Neural cell (in vitro differentiated cells): ENCODE data around the gene DHRS7. TPM values are rescaled to one million over a fixed set of nuclear protein-coding genes. Genes with fewer than 3 reads are reported as not detected.

ENCODE experiments used
- H2AFZ ChIP-seq: fragments of 200-600, 300-800 bp; sonication (generic), shearing (Covaris generic); 2 replicates; pipeline ENCODE4 v1.6.0; 2014; ENCODE audit warnings: low read depth, mild to moderate bottlenecking, antibody characterized with exemption, low read length, moderate library complexity
- H3F3A ChIP-seq: fragments of 200-600 bp; shearing (Covaris generic); 2 replicates; pipeline ENCODE4 v1.6.1; 2016; ENCODE audit warnings: mild to moderate bottlenecking, moderate library complexity, mixed read lengths, antibody characterized with exemption, low read length; ENCODE audit not compliant: insufficient read depth, poor library complexity, severe bottlenecking
- H3K27ac ChIP-seq: fragments of 200-600, 300-800 bp; sonication (generic), shearing (Covaris generic); 2 replicates; pipeline ENCODE4 v1.5.1; 2014; ENCODE audit warnings: mild to moderate bottlenecking, low read length, moderate library complexity
- H3K27me3 ChIP-seq: fragments of 300-800, 200-600 bp; sonication (generic), shearing (Covaris generic); 2 replicates; pipeline ENCODE4 v1.6.0; 2014; ENCODE audit warnings: mild to moderate bottlenecking, low read depth, low read length, moderate library complexity; ENCODE audit not compliant: insufficient read depth
- H3K36me3 ChIP-seq: fragments of 300-800, 200-600 bp; sonication (generic), shearing (Covaris generic); 2 replicates; pipeline ENCODE4 v1.5.1; 2014; ENCODE audit warnings: mild to moderate bottlenecking, antibody characterized with exemption, low read length, moderate library complexity; ENCODE audit not compliant: insufficient read depth
- H3K4me2 ChIP-seq: fragments of 300-800, 200-600 bp; sonication (generic), shearing (Covaris generic); 2 replicates; pipeline ENCODE4 v1.6.0; 2014; ENCODE audit warnings: mild to moderate bottlenecking, low read length
- H3K4me3 ChIP-seq: fragments of 300-800, 200-600 bp; sonication (generic), shearing (Covaris generic); 2 replicates; pipeline ENCODE4 v1.5.1; 2014; ENCODE audit warnings: mild to moderate bottlenecking, low read length, moderate library complexity
- H3K79me2 ChIP-seq: fragments of 200-600 bp; shearing (Covaris generic); replicated peaks from 2 replicates; pipeline ENCODE4 v1.6.0; 2014; ENCODE audit warnings: mild to moderate bottlenecking, low read length, moderate library complexity; ENCODE audit not compliant: insufficient read depth
- H3K9ac ChIP-seq: fragments of 300-800, 200-600 bp; sonication (generic), shearing (Covaris generic); 2 replicates; pipeline ENCODE4 v1.6.1; 2016; ENCODE audit warnings: mild to moderate bottlenecking, low read length, mixed read lengths
- H3K9me2 ChIP-seq: fragments of 200-600 bp; shearing (Covaris generic); 2 replicates; pipeline ENCODE4 v1.6.1; 2016; ENCODE audit warnings: mild to moderate bottlenecking, low read length, mixed read lengths; ENCODE audit not compliant: insufficient read depth
- H3K9me3 ChIP-seq: fragments of 200-600, 300-800 bp; sonication (generic), shearing (Covaris generic); 2 replicates; pipeline ENCODE4 v1.6.1; 2016; ENCODE audit warnings: mild to moderate bottlenecking, mixed run types, low read length, moderate library complexity, mixed read lengths
- H4K20me1 ChIP-seq: fragments of 200-600 bp; shearing (Covaris generic); 2 replicates; pipeline ENCODE4 v1.6.1; 2016; ENCODE audit warnings: mild to moderate bottlenecking, mixed run types; ENCODE audit not compliant: insufficient read depth
- EP300 ChIP-seq: fragments of 450-650 bp; conservative IDR thresholded peaks from 2 replicates; pipeline ENCODE4 v1.6.1; 2014; ENCODE audit warnings: antibody characterized with exemption, mild to moderate bottlenecking, moderate library complexity; ENCODE audit not compliant: poor library complexity, severe bottlenecking
- EZH2 ChIP-seq: fragments of 200-600, 300-800 bp; shearing (Covaris generic), sonication (generic); IDR thresholded peaks from 2 replicates; pipeline ENCODE4 v1.6.1; 2014; ENCODE audit warnings: antibody characterized with exemption, low read length, borderline replicate concordance, mild to moderate bottlenecking; ENCODE audit not compliant: insufficient read depth, poor library complexity, severe bottlenecking
- MXI1 ChIP-seq: fragments of 450-650 bp; conservative IDR thresholded peaks from 2 replicates; pipeline ENCODE4 v1.6.1; 2014; ENCODE audit warnings: antibody characterized with exemption, mild to moderate bottlenecking; ENCODE audit not compliant: poor library complexity, severe bottlenecking
- POLR2AphosphoS5 ChIP-seq: IDR thresholded peaks from 2 replicates; pipeline ENCODE4 v1.6.1; 2012
- RAD21 ChIP-seq: fragments of 450-650 bp; conservative IDR thresholded peaks from 2 replicates; pipeline ENCODE4 v1.6.1; 2014; ENCODE audit warnings: antibody characterized with exemption, mild to moderate bottlenecking, moderate library complexity
- SMC3 ChIP-seq: fragments of 450-650 bp; conservative IDR thresholded peaks from 2 replicates; pipeline ENCODE4 v1.6.1; 2014; ENCODE audit warnings: antibody characterized with exemption, mild to moderate bottlenecking, moderate library complexity; ENCODE audit not compliant: poor library complexity
- TAF1 ChIP-seq: IDR thresholded peaks from 2 replicates; pipeline ENCODE4 v1.6.1; 2012; ENCODE audit warnings: low read depth
- polyA plus RNA-seq: library from polyadenylated mRNA; depleted of rRNA; stranded (reverse); fragments of >200 nt; gene quantifications from 2 replicates; pipeline ENCODE4 v1.2.3, GENCODE V29; 2014
- TF ChIP-seq, protein P1 (sequence below): IDR thresholded peaks from 2 replicates; pipeline ENCODE4 v1.6.1; 2012; ENCODE audit warnings: borderline replicate concordance
- TF ChIP-seq, protein P2 (sequence below): fragments of 450-650 bp; IDR thresholded peaks from 2 replicates; pipeline ENCODE4 v1.5.1; 2014; ENCODE audit warnings: antibody characterized with exemption, mild to moderate bottlenecking, moderate library complexity; ENCODE audit not compliant: poor library complexity, severe bottlenecking

DHRS7 gene
- polyA plus RNA-seq, 1 donor from 2014 or later, result 89.6 TPM

DNA sequence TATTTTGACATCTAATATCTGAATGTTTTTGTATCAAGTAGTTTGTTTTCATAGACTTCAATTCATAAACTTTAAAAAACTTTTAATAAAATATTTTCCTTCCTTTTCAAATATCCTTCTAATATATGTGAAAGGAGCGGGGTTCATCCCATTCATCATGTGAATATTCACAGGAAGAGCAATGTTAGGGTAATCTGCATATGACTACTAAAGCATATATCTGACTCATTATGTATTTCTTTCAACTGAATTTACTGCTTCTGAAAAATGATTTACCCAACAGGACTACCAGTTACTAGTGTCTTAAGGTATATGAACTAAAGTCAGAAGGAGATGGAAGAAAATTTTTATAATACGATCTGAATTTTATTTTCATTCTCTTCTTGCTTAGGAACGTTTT is 30.5 kb downstream of the DHRS7 start:
- Histone ChIP-seq H3K9me2 (no peaks in the 10 kb centered on the region), H3K36me3 (no peaks in the 10 kb centered on the region), H2AFZ (no peak overlapping the region), H3K79me2 (no peaks in the 10 kb centered on the region), H3K4me2 (no peak overlapping the region), H3K9ac (no peak overlapping the region), H3K27ac (no peak overlapping the region), H3K4me3 (no peak overlapping the region), H3K9me3 (no peaks in the 10 kb centered on the region), H3K27me3 (no peaks in the 10 kb centered on the region), H4K20me1 (no peaks in the 10 kb centered on the region), H3F3A (no peaks in the 10 kb centered on the region)
- TF ChIP-seq POLR2AphosphoS5 (no peak), MXI1 (no peak), EP300 (no peak)
- TF ChIP-seq, protein P1, sequence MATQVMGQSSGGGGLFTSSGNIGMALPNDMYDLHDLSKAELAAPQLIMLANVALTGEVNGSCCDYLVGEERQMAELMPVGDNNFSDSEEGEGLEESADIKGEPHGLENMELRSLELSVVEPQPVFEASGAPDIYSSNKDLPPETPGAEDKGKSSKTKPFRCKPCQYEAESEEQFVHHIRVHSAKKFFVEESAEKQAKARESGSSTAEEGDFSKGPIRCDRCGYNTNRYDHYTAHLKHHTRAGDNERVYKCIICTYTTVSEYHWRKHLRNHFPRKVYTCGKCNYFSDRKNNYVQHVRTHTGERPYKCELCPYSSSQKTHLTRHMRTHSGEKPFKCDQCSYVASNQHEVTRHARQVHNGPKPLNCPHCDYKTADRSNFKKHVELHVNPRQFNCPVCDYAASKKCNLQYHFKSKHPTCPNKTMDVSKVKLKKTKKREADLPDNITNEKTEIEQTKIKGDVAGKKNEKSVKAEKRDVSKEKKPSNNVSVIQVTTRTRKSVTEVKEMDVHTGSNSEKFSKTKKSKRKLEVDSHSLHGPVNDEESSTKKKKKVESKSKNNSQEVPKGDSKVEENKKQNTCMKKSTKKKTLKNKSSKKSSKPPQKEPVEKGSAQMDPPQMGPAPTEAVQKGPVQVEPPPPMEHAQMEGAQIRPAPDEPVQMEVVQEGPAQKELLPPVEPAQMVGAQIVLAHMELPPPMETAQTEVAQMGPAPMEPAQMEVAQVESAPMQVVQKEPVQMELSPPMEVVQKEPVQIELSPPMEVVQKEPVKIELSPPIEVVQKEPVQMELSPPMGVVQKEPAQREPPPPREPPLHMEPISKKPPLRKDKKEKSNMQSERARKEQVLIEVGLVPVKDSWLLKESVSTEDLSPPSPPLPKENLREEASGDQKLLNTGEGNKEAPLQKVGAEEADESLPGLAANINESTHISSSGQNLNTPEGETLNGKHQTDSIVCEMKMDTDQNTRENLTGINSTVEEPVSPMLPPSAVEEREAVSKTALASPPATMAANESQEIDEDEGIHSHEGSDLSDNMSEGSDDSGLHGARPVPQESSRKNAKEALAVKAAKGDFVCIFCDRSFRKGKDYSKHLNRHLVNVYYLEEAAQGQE, result no peak

DNA sequence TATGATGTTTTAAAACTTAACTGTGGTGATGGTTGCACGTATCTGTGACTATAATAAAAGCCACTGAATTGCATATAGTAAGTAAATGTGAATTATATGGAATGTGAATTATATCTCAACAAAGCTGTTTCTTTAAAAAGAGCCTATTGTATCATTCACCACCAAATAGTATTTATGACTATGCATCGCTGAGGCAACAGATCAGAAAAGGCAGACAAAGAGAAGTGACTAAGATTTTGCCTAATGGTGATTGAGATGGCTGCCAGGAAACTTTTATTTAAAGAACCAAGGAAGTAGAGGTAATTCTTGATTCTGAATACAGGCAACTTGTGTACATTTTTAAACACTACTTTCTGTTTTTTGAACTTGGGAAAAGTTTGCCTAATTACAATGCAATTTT is 31.7 kb downstream of the DHRS7 start:
- no peaks in the 10 kb centered on the region for H3K79me2 ChIP-seq
- no peaks in the 10 kb centered on the region for H3F3A ChIP-seq
- no peak for TF ChIP-seq SMC3
- TF ChIP-seq, protein P2, sequence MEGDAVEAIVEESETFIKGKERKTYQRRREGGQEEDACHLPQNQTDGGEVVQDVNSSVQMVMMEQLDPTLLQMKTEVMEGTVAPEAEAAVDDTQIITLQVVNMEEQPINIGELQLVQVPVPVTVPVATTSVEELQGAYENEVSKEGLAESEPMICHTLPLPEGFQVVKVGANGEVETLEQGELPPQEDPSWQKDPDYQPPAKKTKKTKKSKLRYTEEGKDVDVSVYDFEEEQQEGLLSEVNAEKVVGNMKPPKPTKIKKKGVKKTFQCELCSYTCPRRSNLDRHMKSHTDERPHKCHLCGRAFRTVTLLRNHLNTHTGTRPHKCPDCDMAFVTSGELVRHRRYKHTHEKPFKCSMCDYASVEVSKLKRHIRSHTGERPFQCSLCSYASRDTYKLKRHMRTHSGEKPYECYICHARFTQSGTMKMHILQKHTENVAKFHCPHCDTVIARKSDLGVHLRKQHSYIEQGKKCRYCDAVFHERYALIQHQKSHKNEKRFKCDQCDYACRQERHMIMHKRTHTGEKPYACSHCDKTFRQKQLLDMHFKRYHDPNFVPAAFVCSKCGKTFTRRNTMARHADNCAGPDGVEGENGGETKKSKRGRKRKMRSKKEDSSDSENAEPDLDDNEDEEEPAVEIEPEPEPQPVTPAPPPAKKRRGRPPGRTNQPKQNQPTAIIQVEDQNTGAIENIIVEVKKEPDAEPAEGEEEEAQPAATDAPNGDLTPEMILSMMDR, result no peak

DNA sequence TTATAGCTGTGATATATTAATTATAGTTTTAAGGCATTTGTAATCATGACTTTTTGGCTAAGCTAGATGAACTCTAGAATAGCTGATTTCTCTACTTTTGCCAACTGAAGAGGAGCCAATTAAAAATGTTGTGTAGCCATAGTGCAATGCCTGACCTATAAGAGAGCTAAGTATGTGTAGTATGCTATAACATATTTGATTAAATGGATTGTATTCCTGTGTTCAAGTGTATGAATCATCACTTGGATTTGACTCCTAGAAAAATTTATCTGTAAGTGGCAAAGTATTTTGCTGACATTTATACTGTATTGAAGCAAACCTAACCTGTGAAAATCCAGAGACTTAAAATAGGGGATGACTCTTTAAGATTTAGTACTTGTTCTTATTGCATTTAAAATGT is 39.3 kb downstream of the DHRS7 start:
- no peaks in the 10 kb centered on the region for H3K79me2 ChIP-seq
- H3K9me2 ChIP-seq, result no peaks in the 10 kb centered on the region
- TF ChIP-seq POLR2AphosphoS5 (no peak), TAF1 (no peak), EZH2 (no peak), RAD21 (no peak)
- TF ChIP-seq, protein P1, result no peak
- no peaks in the 10 kb centered on the region for H3F3A ChIP-seq
- no peak overlapping the region for H2AFZ ChIP-seq
- H3K27me3 ChIP-seq, result no peaks in the 10 kb centered on the region
- H3K36me3 ChIP-seq, result peaks cover 31% of the 10 kb centered on the region
- no peak overlapping the region for H3K9ac ChIP-seq
- no peaks in the 10 kb centered on the region for H4K20me1 ChIP-seq
- H3K4me2 ChIP-seq, result no peak overlapping the region
- no peak overlapping the region for H3K4me3 ChIP-seq
- no peak overlapping the region for H3K27ac ChIP-seq
- no peaks in the 10 kb centered on the region for H3K9me3 ChIP-seq

More for the DNA sequence above, 31.7 kb downstream of the DHRS7 start:
- peaks cover 1% of the 10 kb centered on the region for H3K36me3 ChIP-seq
- no peak overlapping the region for H3K4me3 ChIP-seq
- H3K4me2 ChIP-seq, result no peak overlapping the region
- H3K9me2 ChIP-seq, result no peaks in the 10 kb centered on the region
- no peak overlapping the region for H3K27ac ChIP-seq
- H2AFZ ChIP-seq, result no peak overlapping the region
- H4K20me1 ChIP-seq, result no peaks in the 10 kb centered on the region
- no peak overlapping the region for H3K9ac ChIP-seq
- H3K27me3 ChIP-seq, result no peaks in the 10 kb centered on the region
- no peaks in the 10 kb centered on the region for H3K9me3 ChIP-seq
